Mammary epithelial cell (primary cell): ENCODE results near the gene TESK1.
"Not testable (repeated sequence)": the region's sequence is repeated elsewhere in the genome, so short reads cannot be mapped to it uniquely, and the experiment has no call there.

ENCODE experiments used
- CTCF ChIP-seq, 2 donors: IDR thresholded peaks in 1 of 2; conservative IDR thresholded peaks in 1 of 2; 2 replicates each; pipeline ENCODE4 v1.5.1; 2011 to 2012; ENCODE audit warnings: inconsistent platforms in 2 of 2, low read length in 2 of 2, mild to moderate bottlenecking in 2 of 2, control low read depth in 1 of 2, low read depth in 1 of 2; ENCODE audit not compliant: insufficient read depth in 1 of 2; ENCODE audit errors: extremely low read depth in 1 of 2
- EZH2 ChIP-seq: IDR thresholded peaks from 2 replicates; pipeline ENCODE4 v1.6.1; 2012; ENCODE audit warnings: low read length, inconsistent platforms, borderline replicate concordance

- TF ChIP-seq CTCF (conservative IDR thresholded peaks at IDR 0.05 in 1 of 2, IDR thresholded peaks at IDR 0.05 in 1 of 2; ENCODE audit: extremely low read depth in 1 of 2, insufficient read depth in 1 of 2, low read depth in 1 of 2, low read length in 2 of 2) = peak in 1 of 2 donors; percentile 3
- TF ChIP-seq EZH2 = not testable (repeated sequence)
Measured at GRCh38 chr9:35579659-35580227, 25.3 kb upstream of the TESK1 start.
